ENCODE measurements around the gene OXNAD1. TPM values are rescaled to one million over a fixed set of nuclear protein-coding genes. Genes with fewer than 3 reads are reported as not detected.

Gene OXNAD1
- total RNA-seq, 1 donor from 2014 or later = 29.5 TPM

GRCh38 chr3:16236856-16237393 lies 28.1 kb upstream of the OXNAD1 start:
- intact Hi-C loops (cut with micrococcal nuclease) = no loop called here
- Mint-ChIP-seq H3K4me1 (ENCODE audit: low read depth) (peaks cover 6% of the 10 kb centered on the region), H3K27me3 (ENCODE audit: insufficient read depth) (peaks cover 4% of the 10 kb centered on the region), H3K27ac (no peak overlapping the region), H3K36me3 (ENCODE audit: low read depth) (no peaks in the 10 kb centered on the region), H3K4me3 (no peak overlapping the region), H3K9me3 (no peaks in the 10 kb centered on the region)
- no peak for DNase-seq (ENCODE audit: low spot score)

DNA sequence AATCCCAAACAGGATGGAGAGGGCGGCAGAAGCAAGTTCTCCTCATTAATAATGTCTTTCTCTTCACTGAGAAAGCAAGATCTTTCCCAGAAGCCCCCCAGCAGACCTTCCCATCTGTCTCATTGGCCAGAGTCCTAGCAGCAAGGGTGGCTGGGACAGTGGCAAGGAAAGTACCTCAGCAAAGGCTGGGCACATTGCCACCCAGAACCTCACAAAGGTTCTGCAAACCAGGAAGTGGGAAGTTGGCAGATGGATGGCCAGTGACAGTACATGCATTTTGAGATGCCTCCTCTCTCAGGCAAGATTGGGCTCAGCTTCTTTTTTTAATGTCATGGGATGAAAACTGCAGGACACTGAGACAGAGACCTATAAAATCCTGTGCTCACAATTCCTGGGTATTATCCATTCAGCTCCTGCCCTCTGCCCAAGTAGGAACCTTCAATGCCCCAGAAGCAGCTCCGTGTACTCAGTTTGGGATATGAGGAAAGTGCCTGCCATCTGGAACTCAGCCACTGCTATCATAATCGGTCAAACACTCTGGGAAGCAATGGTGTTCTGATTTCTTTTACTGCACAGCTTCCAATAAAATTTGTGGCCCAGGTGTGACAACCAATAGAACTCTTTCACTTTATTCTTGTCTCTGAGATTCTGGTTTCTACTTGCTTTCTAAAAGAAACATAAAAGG lies 25.8 kb upstream of the OXNAD1 start:
- intact Hi-C loops (cut with micrococcal nuclease) = no loop called here
- no peak for DNase-seq (ENCODE audit: low spot score)
- no peaks in the 10 kb centered on the region for H3K9me3 Mint-ChIP-seq
- H3K27ac Mint-ChIP-seq = no peak overlapping the region
- H3K36me3 Mint-ChIP-seq (ENCODE audit: low read depth) = no peaks in the 10 kb centered on the region
- no peak overlapping the region for H3K4me3 Mint-ChIP-seq
- H3K27me3 Mint-ChIP-seq (ENCODE audit: insufficient read depth) = peaks cover 6% of the 10 kb centered on the region
- H3K4me1 Mint-ChIP-seq (ENCODE audit: low read depth) = peaks cover 16% of the 10 kb centered on the region

GRCh38 chr3:16239780-16240179 lies 25.2 kb upstream of the OXNAD1 start:
- intact Hi-C loops (cut with micrococcal nuclease) = no loop called here
- peaks cover 17% of the 10 kb centered on the region for H3K4me1 Mint-ChIP-seq (ENCODE audit: low read depth)
- no peak for DNase-seq (ENCODE audit: low spot score)
- no peak overlapping the region for H3K4me3 Mint-ChIP-seq
- H3K27ac Mint-ChIP-seq = no peak overlapping the region
- no peaks in the 10 kb centered on the region for H3K36me3 Mint-ChIP-seq (ENCODE audit: low read depth)
- peaks cover 6% of the 10 kb centered on the region for H3K27me3 Mint-ChIP-seq (ENCODE audit: insufficient read depth)
- H3K9me3 Mint-ChIP-seq = no peaks in the 10 kb centered on the region

DNA sequence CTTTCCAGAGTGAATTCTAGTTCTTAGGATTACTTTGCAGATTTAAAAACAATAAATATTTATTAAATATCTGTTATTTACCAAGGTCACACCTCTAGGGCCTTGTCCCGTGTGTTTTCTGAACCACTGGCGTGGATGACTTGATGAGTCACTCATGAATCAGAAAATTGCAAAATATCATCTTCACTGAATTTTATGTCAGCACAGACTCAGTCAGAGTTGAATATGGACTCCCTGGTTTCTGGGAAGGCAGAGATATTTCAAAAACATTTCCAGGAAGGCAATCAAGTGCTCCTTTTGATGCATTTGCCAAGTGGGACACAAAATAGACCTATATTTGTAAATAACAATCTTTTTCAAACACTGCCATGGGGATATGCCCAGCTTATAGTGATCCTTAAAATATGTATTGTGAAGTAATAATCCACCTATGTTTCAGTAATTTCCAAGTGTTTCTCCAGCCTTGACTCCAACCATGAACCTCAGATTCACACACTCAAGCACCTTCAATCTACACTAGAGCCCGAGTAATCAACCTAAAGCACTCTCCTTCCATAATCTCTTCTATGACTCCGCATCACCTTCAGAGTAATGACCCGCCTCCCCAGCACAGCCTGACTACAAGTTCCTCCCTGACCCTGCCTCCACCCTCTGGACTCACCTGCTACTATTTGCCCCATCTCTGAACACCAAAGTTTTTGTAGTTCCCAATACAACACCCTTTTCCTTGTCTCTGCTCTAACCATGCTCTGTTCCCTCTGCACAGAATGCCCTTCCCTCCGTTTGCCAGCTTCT lies 24.6 kb upstream of the OXNAD1 start:
- no peaks in the 10 kb centered on the region for H3K9me3 Mint-ChIP-seq
- H3K4me1 Mint-ChIP-seq (ENCODE audit: low read depth) = peaks cover 17% of the 10 kb centered on the region
- H3K36me3 Mint-ChIP-seq (ENCODE audit: low read depth) = no peaks in the 10 kb centered on the region
- DNase-seq (ENCODE audit: low spot score) = no peak
- H3K27ac Mint-ChIP-seq = no peak overlapping the region
- intact Hi-C loops (cut with micrococcal nuclease) = no loop called here
- H3K27me3 Mint-ChIP-seq (ENCODE audit: insufficient read depth) = peaks cover 4% of the 10 kb centered on the region
- no peak overlapping the region for H3K4me3 Mint-ChIP-seq

DNA sequence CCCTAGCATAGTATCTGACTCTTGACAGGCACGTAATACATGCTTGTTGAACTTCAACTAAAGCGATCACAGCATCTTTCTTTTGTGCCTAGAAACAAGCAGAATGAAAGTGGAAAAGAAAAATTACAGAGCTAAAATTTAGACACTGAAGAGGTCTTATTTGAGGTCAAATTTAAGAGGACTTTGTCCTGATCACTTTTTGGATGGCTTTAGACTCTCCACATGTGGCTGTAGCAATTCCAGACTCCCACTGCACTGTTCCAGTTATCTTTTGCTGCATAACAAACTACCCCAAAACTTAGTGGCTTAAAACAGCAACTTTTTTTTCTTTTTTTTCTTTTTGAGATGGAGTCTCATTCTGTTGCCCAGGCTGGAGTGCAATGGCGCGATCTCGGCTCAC lies 23.8 kb upstream of the OXNAD1 start:
- Mint-ChIP-seq H3K27ac (no peak overlapping the region), H3K4me1 (ENCODE audit: low read depth) (peaks cover 17% of the 10 kb centered on the region)
- intact Hi-C loops (cut with micrococcal nuclease) = no loop called here

DNA sequence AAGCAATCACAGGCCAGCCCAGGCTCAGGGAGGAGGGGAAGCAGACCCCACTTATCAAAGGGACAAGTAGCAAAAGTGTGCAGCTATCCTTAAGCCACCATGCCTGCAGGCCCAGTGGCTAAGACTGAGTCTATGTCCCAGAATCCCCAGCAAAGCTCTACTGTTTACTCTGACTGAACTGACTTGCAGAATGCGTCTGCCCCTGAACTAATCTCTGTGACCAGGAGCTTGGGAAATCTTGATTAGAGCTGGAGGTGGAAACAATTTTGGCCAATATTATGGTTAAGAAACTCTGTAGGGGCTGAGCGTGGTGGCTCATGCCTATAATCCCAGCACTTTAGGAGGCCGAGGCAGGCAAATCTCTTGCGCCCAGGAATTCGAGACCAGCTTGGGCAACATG lies 22.8 kb upstream of the OXNAD1 start:
- H3K36me3 Mint-ChIP-seq (ENCODE audit: low read depth) = no peaks in the 10 kb centered on the region
- DNase-seq (ENCODE audit: low spot score) = no peak
- peaks cover 4% of the 10 kb centered on the region for H3K27me3 Mint-ChIP-seq (ENCODE audit: insufficient read depth)
- H3K4me1 Mint-ChIP-seq (ENCODE audit: low read depth) = peaks cover 22% of the 10 kb centered on the region
- no peak overlapping the region for H3K27ac Mint-ChIP-seq
- H3K4me3 Mint-ChIP-seq = no peak overlapping the region
- H3K9me3 Mint-ChIP-seq = no peaks in the 10 kb centered on the region
- intact Hi-C loops (cut with micrococcal nuclease) = no loop called here

More for the DNA sequence above, 23.8 kb upstream of the OXNAD1 start:
- H3K4me3 Mint-ChIP-seq = no peak overlapping the region
- peaks cover 4% of the 10 kb centered on the region for H3K27me3 Mint-ChIP-seq (ENCODE audit: insufficient read depth)
- H3K9me3 Mint-ChIP-seq = no peaks in the 10 kb centered on the region
- no peaks in the 10 kb centered on the region for H3K36me3 Mint-ChIP-seq (ENCODE audit: low read depth)
- no peak for DNase-seq (ENCODE audit: low spot score)

GRCh38 chr3:16243706-16244490 lies 21.1 kb upstream of the OXNAD1 start:
- Mint-ChIP-seq H3K4me3 (no peak overlapping the region), H3K27me3 (ENCODE audit: insufficient read depth) (peaks cover 2% of the 10 kb centered on the region), H3K4me1 (ENCODE audit: low read depth) (peaks cover 34% of the 10 kb centered on the region), H3K36me3 (ENCODE audit: low read depth) (no peaks in the 10 kb centered on the region), H3K27ac (no peak overlapping the region), H3K9me3 (no peaks in the 10 kb centered on the region)
- intact Hi-C loops (cut with micrococcal nuclease) = no loop called here
- DNase-seq (ENCODE audit: low spot score) = no peak

DNA sequence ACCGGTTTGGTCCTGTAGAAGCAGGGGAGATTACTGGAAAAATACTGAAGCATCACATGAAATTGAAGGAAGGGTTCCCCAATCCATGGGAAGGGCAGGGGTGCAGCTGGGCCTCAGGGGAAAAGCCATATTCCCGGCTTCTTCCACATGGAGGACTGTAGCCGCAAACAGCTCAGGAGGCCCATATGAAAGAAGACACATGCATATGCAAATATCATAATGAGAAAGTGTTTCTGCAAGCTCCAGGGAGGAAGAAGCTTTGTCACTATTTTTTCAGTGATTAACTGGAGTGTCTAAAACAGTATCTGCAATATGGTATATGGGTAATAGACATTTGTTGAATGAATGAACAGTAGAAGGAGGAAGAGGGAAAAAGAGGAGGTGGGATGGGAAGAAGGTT lies 19.4 kb upstream of the OXNAD1 start:
- H3K36me3 Mint-ChIP-seq (ENCODE audit: low read depth) = no peaks in the 10 kb centered on the region
- peaks cover 32% of the 10 kb centered on the region for H3K4me1 Mint-ChIP-seq (ENCODE audit: low read depth)
- no peak for DNase-seq (ENCODE audit: low spot score)
- no peaks in the 10 kb centered on the region for H3K9me3 Mint-ChIP-seq
- intact Hi-C loops (cut with micrococcal nuclease) = loop anchor here (5.0 kb wide), 1 partner anchor 33 kb away; no protein-coding TSS in a partner anchor
- H3K27me3 Mint-ChIP-seq (ENCODE audit: insufficient read depth) = peaks cover 2% of the 10 kb centered on the region
- no peak overlapping the region for H3K27ac Mint-ChIP-seq
- no peak overlapping the region for H3K4me3 Mint-ChIP-seq

DNA sequence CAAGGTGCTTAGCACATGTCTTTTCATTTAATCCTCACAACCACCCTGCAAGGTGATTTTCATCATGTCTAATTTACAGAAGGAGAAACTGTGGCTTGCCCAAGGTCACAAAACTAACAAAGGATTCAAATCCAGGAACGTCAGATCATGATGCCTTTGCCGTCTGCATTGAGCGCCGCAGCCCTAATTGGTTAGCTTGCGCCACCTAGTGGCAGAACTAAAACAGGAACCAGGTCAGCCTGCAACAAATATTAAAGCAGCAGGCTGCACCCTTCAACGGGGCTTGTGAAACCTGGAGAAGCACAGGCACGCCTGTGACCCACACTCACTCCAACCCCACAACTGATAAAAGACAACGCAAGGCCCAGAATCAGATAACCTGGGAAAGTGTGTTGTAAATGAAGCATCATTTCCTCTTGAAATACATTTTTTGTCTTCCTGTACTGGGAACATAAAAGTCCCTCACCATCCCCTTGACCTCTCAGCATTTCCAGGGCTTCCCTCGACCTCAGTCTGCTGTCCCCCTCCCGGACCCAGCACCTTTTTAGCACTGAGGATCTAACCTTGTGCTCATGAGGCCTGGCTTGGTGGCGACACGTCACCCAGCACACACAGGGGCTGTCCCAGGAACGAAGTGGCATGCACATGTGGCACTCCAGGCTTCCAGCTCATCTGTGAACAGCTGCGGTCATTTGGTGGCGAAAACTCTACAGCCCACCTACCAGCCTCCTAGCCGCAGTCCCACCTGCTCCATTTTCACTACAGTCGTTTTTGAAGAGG lies 17.5 kb upstream of the OXNAD1 start:
- Mint-ChIP-seq H3K27ac (no peak overlapping the region), H3K9me3 (no peaks in the 10 kb centered on the region), H3K4me3 (no peak overlapping the region), H3K4me1 (ENCODE audit: low read depth) (peaks cover 32% of the 10 kb centered on the region), H3K36me3 (ENCODE audit: low read depth) (no peaks in the 10 kb centered on the region), H3K27me3 (ENCODE audit: insufficient read depth) (peaks cover 2% of the 10 kb centered on the region)
- intact Hi-C loops (cut with micrococcal nuclease) = loop anchor here (1.0 to 5.0 kb wide), 6 partner anchors 35 to 1045 kb away; no protein-coding TSS in a partner anchor
- peak; percentile 70 for DNase-seq (ENCODE audit: low spot score)

DNA sequence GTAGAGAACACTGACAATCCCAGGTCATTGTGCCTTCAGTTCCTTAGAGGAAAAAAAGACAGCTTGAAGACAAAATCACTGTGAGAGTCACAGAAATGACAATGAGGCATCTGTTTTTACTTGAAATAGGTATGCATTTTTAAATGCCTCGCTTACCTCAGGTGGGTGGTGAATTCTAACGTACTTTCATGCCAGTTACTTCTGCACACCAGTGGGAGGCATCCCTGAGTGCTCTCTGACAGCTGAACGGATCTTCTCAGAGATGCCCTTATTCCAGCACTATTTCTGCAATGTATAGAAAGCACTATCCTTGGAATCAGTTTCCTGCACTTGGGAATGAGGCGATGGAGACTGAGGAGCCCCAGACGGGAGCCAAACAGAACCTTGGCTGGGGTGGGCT lies 16.5 kb upstream of the OXNAD1 start:
- DNase-seq (ENCODE audit: low spot score) = no peak
- Mint-ChIP-seq H3K36me3 (ENCODE audit: low read depth) (no peaks in the 10 kb centered on the region), H3K27me3 (ENCODE audit: insufficient read depth) (peaks cover under 1% of the 10 kb centered on the region), H3K4me1 (ENCODE audit: low read depth) (peaks cover 40% of the 10 kb centered on the region), H3K27ac (no peak overlapping the region), H3K9me3 (no peaks in the 10 kb centered on the region), H3K4me3 (no peak overlapping the region)
- intact Hi-C loops (cut with micrococcal nuclease) = loop anchor here (5.0 kb wide), 1 partner anchor 36 kb away; no protein-coding TSS in a partner anchor

DNA sequence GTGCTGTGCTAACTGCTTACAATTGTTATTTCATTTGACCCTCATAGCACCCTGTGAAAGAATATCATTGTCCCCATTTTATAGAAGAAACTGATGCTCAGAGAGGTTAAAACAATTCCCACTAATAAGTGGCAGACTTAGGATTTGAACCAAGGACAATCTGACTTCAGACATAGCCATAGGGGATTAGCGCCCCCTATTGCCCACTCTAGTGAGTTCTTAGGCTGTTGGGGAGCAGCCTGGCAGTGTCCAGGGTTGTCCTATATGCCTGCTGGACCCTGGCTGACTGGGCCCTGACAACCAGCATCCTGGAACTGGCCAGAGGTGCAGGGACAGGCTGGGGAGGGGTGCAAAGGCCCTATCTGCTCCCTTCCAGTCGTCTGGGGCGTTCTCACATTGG lies 15.7 kb upstream of the OXNAD1 start:
- Mint-ChIP-seq H3K4me3 (no peak overlapping the region), H3K27ac (no peak overlapping the region), H3K4me1 (ENCODE audit: low read depth) (peaks cover 40% of the 10 kb centered on the region), H3K27me3 (ENCODE audit: insufficient read depth) (no peaks in the 10 kb centered on the region), H3K36me3 (ENCODE audit: low read depth) (no peaks in the 10 kb centered on the region), H3K9me3 (no peaks in the 10 kb centered on the region)
- intact Hi-C loops (cut with micrococcal nuclease) = loop anchor here (5.0 kb wide), 1 partner anchor 37 kb away; no protein-coding TSS in a partner anchor
- DNase-seq (ENCODE audit: low spot score) = no peak

- intact Hi-C loops (cut with micrococcal nuclease) = loop anchor here (5.0 kb wide), 1 partner anchor 38 kb away; no protein-coding TSS in a partner anchor
- Mint-ChIP-seq H3K9me3 (no peaks in the 10 kb centered on the region), H3K27ac (no peak overlapping the region), H3K4me1 (ENCODE audit: low read depth) (peaks cover 45% of the 10 kb centered on the region), H3K36me3 (ENCODE audit: low read depth) (no peaks in the 10 kb centered on the region), H3K4me3 (no peak overlapping the region), H3K27me3 (ENCODE audit: insufficient read depth) (no peaks in the 10 kb centered on the region)
- DNase-seq (ENCODE audit: low spot score) = no peak
These were observed 15.1 kb upstream of the OXNAD1 start for GRCh38 chr3:16249886-16250285.
